Measurements from ENCODE around the gene VMP1.

Gene VMP1

DNA sequence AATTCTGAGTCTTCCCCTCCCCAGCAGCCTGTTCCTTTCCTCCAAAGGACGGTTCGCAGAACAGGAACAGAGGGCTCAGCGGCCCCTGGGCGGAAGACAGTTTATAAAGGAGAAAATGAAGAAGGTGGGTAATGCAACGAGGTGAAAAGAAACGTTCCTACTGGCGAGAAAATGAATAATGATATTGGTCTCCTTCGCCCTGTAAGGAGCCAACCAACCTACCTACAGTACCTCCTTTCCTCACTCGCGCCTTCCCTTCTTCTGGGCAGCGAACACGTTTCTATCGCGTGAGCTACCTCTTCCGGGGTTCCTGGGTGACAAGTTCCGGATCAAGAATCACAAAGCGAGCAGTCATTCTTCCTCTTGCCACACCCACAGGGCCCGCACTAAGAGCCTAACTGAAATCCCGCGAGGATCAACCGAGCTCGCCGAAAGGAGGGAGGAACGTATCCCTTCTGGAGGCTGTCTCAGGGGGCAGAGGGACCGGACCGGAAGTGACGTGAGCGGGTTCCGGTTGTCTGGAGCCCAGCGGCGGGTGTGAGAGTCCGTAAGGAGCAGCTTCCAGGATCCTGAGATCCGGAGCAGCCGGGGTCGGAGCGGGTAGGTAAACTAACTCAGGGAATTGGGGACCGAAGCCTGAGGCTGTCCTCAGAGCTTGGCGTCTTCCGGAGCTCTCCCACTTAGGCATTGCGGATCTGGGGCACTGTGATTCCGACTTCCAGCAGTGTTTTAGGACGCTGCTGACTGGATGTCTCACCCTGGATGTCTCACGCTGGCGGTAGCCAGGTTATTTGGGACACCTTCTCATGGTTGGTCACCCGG lies at the start of gene VMP1, which contains the start of gene PTRH2:
Gene VMP1 (plus strand): TSS at position 506 of the 822 bp plus-strand sequence. CDS start 23,793 bp downstream, outside the sequence.
Gene PTRH2 (minus strand): TSS at position 282 of the 822 bp plus-strand sequence. CDS start 9,452 bp downstream, outside the sequence.
- peak; percentile 97 for DNase-seq

DNA sequence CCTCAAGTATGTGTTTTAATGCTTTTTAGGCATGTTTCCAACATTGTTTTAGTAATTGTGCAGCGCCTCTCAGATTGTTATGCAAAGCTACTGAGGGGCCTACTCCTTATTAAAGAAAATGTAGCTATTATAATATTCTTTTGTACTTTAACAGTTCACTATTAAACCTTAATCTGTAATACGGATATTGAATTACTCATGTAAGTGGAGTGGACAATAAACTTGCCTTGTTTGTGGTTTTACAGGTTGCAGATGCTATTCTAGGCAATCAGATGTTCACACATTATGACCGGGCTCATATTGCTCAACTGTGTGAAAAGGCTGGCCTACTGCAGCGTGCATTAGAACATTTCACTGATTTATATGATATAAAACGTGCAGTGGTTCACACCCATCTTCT lies 41.2 kb upstream of the VMP1 start:
- DNase-seq, result no peak

DNA sequence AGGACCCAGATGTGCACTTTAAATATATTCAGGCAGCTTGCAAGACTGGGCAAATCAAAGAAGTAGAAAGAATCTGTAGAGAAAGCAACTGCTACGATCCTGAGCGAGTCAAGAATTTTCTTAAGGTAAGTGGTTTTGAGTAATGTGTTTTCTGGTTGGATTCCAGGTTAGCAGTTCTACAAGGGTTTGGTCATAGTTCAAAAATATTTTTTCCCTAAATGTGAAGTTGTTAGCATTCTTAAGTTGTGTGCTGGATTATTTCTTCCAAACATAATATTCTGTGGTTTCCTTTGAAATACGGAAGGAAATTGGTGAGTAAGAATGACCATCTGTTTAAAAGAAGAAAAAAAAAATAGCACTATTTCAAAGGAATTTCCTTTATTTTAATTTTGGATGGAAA lies 38.6 kb upstream of the VMP1 start:
- no peak for DNase-seq

DNA sequence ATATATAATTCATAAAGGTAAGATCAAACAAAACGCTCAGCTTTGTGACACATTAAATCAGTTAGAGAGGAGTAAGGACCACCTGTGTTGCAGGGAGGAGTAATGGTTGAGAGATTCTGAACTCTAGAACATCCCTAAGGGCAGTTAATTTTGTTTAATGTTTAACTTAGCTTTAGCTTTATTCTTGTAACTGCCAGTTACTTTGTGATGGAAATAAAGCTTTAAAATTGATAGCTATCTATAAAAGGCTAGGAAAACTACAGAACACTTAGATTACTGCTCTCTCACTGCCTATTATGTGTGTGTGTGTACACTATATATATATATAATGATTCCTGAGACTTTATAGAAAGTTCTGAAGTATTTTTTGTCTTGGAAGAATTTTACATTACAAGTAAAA lies 38.0 kb upstream of the VMP1 start:
- no peak for DNase-seq

DNA sequence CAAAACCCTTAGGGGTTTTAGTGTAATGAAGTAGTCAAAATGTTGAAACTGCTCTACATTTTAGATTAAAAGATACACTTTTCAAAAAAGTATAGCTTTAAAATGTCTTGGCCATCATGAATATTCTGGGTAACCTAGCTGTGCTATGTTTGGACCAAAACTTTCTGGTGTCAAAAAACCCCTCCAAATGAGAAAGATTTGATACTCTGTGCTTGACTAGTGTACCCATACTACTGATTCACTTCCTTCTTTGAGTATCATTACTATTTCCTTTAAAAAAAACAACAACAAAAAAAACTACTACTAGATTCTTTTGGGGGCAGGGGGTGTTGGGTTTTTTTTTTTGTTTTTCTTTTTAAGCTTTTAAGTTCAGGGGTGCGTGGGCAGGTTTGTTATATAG lies 37.5 kb upstream of the VMP1 start:
- no peak for DNase-seq

DNA sequence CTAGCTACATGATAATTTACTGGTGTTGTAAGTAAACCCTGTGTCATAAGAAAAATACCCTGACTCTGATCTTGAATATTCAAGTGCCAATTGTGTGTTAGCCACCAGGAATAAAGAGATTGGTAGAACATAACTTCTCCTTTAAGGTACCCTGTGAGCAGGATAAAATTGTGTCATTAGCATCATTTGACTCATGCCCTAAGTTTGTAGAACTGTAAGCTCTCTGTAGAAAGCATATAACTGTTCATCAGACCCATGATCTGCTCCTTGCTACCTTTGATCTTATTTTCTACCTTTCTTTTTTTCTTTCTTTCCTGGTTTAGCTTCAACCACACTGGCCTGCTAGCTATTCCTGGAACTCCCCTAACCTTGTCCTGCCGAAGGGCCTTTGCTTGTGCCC lies 36.1 kb upstream of the VMP1 start:
- DNase-seq, result no peak

DNA sequence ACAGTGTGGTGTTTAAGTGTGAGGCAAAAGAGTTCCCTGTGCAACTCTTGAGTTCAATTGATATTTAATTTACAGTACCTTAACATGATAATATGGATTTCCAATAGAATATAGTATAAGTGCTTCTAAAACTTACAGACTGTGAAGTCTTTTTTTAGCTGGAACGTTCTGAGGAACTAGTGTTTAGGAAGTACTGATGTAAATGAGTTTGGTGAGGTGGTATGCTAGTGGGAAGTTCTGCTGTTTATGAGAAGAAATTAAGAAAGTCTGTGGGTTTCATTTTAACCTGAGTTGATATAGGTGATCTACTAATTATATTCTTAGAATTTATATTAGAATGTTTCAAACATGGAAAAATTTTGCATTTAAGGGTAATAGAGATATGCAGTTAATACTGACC lies 32.2 kb upstream of the VMP1 start:
- no peak for DNase-seq

DNA sequence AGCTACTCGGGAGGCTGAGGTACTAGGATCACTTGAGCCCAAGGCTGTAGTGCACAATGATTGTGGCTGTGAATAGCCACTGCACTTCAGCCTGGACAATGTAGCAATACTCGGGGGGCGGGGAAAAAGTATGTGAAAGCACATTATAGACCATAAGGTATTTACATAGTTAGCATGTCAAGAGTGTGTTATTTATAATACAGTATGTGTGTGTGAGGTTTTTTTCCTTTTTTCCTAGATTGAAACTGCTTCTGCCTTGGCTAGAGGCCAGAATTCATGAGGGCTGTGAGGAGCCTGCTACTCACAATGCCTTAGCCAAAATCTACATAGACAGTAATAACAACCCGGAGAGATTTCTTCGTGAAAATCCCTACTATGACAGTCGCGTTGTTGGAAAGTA lies 30.7 kb upstream of the VMP1 start:
- DNase-seq, result no peak

DNA sequence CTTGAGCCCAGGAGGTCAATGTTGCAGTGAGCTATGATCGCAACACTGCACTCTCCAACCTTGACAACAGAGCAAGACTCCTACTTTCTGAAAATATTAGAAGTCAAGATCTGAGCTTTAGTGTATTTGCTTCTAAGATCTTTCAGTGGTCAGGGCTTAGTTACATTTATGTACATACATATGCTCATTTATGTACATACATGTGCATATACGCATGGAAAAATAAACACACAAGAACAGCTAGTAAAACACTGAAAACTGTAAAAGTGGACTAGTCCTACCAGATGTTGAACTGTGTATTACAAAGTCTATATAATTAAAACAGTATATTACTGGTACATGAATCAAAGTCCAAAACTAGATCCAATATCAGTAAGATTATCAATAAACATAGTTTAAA lies 28.5 kb upstream of the VMP1 start:
- DNase-seq, result no peak

DNA sequence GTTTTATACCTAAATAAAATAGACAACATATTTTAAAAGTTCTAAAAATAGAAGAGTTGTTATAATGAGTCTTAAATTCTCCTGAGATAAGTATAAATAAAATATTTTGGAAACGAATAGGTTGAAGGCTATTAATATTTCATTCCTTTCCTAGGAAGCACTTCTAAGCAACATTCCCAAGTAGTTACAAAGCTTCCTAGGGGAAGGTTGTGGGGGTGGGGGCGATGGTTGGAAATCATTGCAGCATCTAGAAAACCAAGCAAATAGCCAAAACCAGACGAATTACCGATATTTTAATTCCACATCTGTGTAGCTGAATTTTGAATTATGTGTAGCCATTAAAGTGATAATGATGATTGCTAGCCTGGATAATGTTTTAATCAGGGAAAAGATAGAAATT lies 27.1 kb upstream of the VMP1 start:
- no peak for DNase-seq

DNA sequence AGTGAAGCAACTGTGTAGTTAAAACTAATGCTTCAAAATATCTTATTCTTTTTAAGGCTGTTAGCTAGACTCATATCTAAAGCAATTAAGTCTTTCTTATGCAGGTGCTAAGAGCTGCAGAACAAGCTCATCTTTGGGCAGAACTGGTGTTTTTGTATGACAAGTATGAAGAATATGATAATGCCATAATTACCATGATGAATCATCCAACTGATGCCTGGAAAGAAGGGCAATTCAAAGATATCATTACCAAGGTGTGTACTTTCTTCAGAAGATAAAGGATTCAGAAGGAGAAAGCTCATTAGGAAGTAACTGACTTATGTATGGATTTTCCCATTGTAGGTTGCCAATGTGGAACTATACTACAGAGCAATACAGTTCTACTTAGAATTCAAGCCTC lies 24.2 kb upstream of the VMP1 start:
- DNase-seq, result no peak

DNA sequence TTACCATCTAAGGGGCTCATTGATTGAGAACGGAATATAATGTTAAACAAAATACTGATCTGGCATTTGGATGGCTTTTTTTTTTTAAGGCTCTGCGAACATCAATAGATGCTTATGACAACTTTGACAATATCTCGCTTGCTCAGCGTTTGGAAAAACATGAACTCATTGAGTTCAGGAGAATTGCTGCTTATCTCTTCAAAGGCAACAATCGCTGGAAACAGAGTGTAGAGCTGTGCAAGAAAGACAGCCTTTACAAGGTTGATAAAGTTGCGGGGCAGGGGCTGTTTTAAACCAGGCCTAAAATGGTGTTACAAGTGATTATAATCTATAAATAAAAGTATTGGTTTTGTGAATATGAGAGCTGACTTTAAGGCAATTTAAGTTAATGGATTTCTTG lies 22.5 kb upstream of the VMP1 start:
- DNase-seq, result no peak

DNA sequence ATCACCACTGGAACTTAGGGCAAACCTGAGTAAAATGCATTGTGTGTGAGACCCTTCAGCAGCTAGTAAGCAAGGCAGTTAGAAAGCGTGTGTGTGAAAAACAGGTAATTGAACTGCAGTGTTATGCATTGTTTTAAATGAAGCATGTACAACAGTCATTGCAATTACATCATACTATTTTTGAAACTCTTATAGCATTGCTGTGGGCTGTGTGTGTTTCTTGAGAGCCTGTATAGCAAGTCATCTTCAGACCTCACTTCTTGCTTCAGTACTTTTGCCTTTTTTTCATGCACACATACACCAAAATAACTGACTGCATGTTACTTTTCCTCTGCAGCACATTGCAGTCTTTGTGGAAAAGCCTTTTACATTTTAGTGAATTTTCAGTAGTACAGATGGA lies 19.4 kb upstream of the VMP1 start:
- DNase-seq, result no peak

DNA sequence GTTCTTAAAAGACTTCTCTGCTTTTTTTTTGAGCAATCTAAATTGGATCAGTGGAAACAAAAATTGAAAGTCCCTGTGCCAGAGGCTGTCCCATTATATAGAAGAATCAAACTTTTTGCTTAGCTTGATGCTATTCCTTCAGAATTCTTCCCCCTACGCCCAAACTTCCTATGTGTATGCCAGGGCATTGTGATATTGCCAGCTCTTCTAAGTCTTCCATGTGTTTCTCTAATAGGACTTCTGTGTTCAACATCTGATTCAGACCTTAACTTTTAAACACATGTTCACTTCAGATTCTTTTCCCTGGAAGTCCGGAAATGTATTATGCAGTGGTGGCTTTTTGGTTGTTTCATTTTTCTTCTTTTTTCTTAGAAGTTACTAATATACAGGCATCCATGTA lies 19.0 kb upstream of the VMP1 start:
- no peak for DNase-seq

DNA sequence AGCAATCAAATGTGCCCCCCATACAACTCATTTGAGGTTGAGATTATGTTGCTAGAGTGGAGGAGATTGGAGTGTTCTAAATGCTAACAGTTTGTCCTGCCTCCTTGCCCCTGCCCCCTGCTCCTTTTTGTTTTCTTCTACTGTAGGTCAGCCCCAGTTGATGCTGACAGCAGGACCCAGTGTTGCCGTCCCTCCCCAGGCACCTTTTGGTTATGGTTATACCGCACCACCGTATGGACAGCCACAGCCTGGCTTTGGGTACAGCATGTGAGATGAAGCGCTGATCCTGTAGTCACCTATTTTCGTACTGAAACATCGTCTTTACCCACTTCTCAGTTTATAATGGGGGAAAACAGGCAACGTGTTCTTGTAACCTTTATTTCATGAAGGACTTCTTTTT lies 13.9 kb upstream of the VMP1 start:
- no peak for DNase-seq

DNA sequence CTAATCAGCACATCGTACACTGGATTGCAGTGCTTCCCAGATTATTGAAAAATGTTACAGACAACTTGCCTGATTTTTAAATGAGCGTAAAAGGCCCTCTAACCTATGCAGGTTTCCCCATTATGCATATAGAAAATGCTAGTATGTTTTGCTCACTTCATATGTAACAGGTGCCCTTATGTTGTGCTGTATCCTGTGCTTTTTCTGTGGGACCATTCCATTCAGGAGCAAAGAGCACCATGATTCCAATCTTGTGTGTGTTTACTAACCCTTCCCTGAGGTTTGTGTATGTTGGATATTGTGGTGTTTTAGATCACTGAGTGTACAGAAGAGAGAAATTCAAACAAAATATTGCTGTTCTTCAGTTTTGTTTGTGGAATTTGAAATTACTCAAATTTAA lies 13.1 kb upstream of the VMP1 start:
- no peak for DNase-seq

DNA sequence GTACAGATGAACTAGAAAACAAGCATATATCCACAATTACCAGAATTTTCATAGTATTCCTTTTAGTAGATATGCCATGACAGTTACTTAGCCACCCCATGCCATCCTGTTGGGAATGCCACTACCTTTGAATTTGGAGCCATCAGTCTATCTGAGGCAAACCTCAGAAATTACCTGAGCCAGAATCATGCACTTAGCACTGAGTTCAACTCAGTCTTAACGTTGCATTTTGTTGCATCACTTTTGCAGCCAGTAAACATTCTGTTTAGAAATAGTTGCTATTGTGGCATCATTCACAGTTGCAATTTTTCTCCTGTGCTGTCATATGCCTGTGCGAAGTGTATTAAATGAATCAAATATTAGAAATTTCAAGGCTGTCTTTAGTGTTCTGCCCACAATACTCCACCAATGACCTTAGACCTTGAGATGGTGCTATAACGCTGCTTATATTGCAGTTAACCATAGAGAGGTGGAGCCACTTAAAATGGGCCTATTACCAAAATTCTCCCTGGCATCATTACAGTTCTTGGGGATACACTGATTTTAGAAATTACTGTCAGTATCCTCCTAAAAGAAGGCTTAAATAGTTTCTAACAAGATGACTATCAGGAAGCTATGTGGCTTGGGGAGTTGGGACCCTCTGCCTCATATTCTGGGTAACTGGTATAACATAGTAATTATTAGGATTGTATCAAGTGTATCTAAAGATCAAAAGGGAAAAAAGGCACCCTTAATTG lies 11.3 kb upstream of the VMP1 start:
- DNase-seq, result no peak

DNA sequence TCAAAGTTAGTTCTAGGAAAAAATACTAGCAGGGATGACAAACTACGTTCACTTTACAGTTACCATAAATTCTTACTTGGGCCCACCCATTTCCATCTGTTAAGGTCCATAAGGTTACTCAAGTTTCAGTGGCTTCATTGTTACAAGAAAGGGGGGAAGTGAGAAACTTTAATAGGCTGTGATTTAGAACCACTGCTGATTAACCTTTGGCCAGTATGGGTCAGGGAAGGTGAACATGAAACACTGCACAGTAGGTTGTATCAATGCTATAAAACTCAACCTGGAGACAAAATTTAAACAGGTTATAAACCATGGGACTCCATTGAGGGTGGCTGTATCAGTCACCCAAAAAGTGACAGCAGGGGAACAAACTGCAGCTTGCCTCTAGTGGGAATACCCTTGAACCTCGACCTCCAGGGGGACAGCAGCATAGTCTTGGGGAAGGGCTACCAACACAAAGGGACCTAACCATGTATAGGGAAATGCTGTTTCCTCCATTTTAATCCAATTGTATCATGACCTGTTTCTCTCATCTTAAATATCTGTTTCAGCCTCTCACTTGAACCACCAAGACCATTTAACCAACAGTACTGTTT lies 10.7 kb upstream of the VMP1 start:
- no peak for DNase-seq

DNA sequence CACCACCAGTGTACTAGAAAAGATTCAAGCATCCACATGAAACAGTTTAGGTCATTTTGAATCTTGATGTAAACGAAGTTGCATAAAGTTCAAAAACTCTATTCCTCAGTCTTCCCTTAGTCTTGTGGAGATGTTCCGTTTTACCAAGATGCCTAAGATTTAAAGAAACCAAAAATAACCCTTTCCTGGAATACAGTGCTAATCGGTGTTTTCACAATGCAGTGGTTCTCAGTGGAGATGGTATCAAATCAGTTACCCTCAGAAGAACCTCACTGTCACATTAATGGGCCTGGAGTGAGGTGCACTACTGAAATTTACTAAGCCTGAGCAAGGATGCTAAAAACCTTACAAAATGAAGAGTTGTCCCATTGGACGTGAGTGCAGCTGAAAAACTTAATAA lies 9.3 kb upstream of the VMP1 start:
- no peak for DNase-seq

DNA sequence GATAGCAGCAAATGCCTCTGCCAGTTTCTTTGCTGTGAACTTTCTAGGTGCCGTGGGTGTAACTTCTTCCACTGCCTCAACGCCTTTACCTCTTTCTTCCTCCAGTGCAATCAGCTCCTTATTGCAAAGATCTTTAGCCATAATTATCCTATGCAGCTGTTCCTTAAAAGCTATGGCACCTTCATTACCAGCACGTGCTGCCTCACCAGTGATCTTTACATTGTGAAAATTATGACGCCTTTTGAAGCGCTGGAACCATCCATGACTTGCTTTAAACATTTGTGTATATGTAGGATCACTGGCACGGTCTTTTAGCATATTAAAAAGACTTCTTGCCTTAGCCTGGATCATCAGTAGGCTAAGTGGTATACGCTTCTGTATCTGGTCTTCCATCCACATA lies 8.2 kb upstream of the VMP1 start:
- DNase-seq, result no peak

DNA sequence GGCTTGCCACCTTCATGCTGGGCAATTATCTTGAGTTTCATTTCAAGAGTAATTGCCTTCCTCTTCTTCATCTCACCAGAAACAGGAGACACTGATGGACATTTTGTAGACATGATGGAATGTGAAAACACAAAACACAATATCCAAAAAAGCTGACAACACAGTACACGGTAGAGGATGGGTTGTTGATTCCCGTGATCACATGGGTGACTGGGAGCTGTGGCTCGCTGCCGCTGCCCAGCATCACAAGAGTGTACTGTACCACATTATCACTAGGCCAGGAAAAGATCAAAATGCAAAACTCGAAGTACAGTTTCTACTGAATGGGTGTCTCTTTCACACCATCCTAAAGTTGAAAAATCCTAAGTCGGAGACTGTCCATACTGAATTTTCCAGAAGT lies 7.7 kb upstream of the VMP1 start:
- no peak for DNase-seq

DNA sequence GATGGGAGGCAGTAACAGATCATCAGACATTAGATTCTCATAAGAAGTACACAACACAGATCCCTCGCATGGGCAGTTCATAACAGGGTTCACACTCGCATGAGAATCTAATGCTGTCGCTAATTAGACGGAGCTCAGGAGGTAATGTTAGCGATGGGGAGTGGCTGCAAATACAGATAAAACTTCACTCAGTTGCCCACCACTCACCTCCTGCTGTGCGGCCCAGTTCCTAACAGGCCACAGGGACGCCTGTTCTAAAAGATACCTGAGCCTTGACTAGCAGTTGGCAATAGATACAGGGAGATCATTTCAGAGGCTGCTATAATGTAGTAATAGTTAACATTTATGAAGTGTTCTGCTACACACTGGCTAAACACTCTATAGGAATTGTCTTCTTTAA lies 5.2 kb upstream of the VMP1 start:
- DNase-seq, result no peak

DNA sequence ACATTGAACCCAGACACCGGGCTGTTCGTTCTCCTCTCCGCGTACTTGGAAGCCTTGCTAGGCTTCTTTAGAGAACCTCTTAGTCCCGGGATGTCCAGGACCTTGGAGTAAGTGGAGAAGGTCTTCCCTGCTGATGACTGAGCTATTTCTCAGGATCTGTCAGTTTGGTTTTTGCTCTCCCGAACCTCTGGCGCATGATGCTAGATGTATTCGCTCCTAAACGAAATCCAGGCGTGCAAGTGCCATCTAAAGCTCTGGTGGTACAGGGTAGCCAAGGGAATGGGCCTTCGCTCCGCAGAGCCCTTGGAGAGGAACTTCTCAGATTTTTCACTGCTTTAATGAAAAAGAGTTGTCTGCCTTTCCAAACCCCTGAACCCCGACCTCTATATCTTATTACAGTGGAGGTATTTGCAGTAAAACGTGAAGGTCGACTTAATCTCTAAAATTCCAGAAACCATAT lies 547 bp downstream of the VMP1 start:
- DNase-seq, result no peak

DNA sequence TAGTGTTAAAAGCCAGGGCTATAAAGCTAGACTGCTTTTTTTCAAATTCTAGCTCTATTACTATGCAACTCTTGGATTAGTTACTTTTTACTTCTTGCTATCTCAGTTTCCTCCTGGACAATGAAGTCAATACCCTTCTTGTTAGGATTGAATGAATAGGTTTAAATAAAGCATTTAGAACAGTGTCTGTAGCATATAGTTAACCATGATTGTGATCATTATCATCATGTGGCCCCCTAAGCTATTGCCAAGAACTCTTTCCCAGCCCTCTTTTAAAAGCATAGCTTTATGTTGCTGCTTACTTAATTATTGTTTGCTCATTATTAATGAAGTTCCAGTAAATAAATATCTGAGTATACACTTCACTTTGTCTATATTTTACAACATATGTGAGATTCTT lies 4.5 kb downstream of the VMP1 start:
- no peak for DNase-seq

Measured in GDM1 (cell line).